Measurements from ENCODE around the gene ATP8A2. TPM values are rescaled to one million over a fixed set of nuclear protein-coding genes. Genes with fewer than 3 reads are reported as not detected.

Gene ATP8A2
- polyA plus RNA-seq, 1 donor = 1.6 TPM

GRCh38 chr13:26019881-26020870 lies 648.4 kb downstream of the ATP8A2 start:
- DNase-seq = no peak

GRCh38 chr13:26020891-26021290 lies 649.1 kb downstream of the ATP8A2 start:
- no peak for DNase-seq

GRCh38 chr13:26021516-26021915 lies 649.7 kb downstream of the ATP8A2 start:
- DNase-seq = no peak

GRCh38 chr13:26021956-26022355 lies 650.2 kb downstream of the ATP8A2 start:
- no peak for DNase-seq

- no peak for DNase-seq
Observed at GRCh38 chr13:26022538-26023292, 650.9 kb downstream of the ATP8A2 start.

GRCh38 chr13:26024558-26024957 lies 652.8 kb downstream of the ATP8A2 start:
- no peak for DNase-seq

- DNase-seq = no peak
Observed at GRCh38 chr13:26025196-26025595, 653.4 kb downstream of the ATP8A2 start.

- no peak for DNase-seq
Observed at GRCh38 chr13:26025771-26026170, 654.0 kb downstream of the ATP8A2 start.

- no peak for DNase-seq
Observed at GRCh38 chr13:26026211-26026610, 654.4 kb downstream of the ATP8A2 start.

- DNase-seq = no peak
Observed at GRCh38 chr13:26029581-26030136, 657.9 kb downstream of the ATP8A2 start.

GRCh38 chr13:26030331-26030730 lies 658.6 kb downstream of the ATP8A2 start:
- DNase-seq = no peak

GRCh38 chr13:26034018-26034417 lies 662.2 kb downstream of the ATP8A2 start:
- DNase-seq = no peak

GRCh38 chr13:26036383-26036782 lies 664.6 kb downstream of the ATP8A2 start:
- no peak for DNase-seq

- no peak for DNase-seq
Observed at GRCh38 chr13:26037302-26037701, 665.5 kb downstream of the ATP8A2 start.

- DNase-seq = no peak
Observed at GRCh38 chr13:26038931-26039475, 667.2 kb downstream of the ATP8A2 start.

- DNase-seq = no peak
Observed at GRCh38 chr13:26041444-26041843, 669.7 kb downstream of the ATP8A2 start.

GRCh38 chr13:26042785-26043184 lies 671.0 kb downstream of the ATP8A2 start:
- no peak for DNase-seq

GRCh38 chr13:26045142-26045541 lies 673.4 kb downstream of the ATP8A2 start:
- no peak for DNase-seq

- DNase-seq = no peak
Observed at GRCh38 chr13:26046639-26047038, 674.9 kb downstream of the ATP8A2 start.

GRCh38 chr13:26047040-26047439 lies 675.3 kb downstream of the ATP8A2 start:
- no peak for DNase-seq

GRCh38 chr13:26048741-26049140 lies 677.0 kb downstream of the ATP8A2 start:
- DNase-seq = no peak

GRCh38 chr13:26050568-26051230 lies 678.9 kb downstream of the ATP8A2 start:
- peak; percentile 63 for DNase-seq

Data from hindlimb muscle (tissue), 1 donor.